Gastrocnemius medialis (tissue), 4 donors: ENCODE results near the gene LRRC4.

Source experiments
- POLR2A ChIP-seq, 2 donors: fragments of 450-650 bp; IDR thresholded peaks; one replicate each; pipeline ENCODE4 v1.6.1; 2017; ENCODE audit warnings: antibody characterized with exemption in 2 of 2, mild to moderate bottlenecking in 2 of 2, moderate library complexity in 2 of 2
- TF ChIP-seq, protein P1 (sequence below), 5 experiments: fragments of 450-650 bp in 3 of 5; fragments of 200-600 bp in 2 of 5; sonication (generic) in 2 of 5; IDR thresholded peaks in 4 of 5; conservative IDR thresholded peaks in 1 of 5; 1 replicate in 4 of 5; 2 replicates in 1 of 5; pipeline ENCODE4 v1.5.1; 2016 to 2019; ENCODE audit warnings: antibody characterized with exemption in 5 of 5, mild to moderate bottlenecking in 3 of 5, moderate library complexity in 3 of 5

DNA sequence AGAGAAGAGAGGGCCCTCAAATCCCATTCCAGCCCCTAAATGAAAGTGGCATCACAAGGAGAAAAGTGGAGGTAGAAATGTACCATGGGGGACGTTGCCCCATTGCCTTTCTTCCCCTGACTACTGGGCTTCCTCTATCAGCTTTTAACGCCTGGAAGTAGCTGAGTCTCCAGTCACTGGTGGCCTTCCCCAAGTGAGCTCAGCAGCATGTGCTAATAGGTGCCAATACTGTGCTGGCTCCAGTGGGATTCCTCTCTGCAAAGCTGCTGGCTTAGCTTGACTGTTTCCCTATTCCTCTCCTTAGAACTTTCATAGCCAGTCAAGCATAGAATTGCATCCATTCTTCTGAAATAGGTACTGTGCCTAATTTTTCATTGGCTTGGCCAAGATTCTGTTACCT lies 32.6 kb downstream of the LRRC4 start:
- TF ChIP-seq, protein P1, sequence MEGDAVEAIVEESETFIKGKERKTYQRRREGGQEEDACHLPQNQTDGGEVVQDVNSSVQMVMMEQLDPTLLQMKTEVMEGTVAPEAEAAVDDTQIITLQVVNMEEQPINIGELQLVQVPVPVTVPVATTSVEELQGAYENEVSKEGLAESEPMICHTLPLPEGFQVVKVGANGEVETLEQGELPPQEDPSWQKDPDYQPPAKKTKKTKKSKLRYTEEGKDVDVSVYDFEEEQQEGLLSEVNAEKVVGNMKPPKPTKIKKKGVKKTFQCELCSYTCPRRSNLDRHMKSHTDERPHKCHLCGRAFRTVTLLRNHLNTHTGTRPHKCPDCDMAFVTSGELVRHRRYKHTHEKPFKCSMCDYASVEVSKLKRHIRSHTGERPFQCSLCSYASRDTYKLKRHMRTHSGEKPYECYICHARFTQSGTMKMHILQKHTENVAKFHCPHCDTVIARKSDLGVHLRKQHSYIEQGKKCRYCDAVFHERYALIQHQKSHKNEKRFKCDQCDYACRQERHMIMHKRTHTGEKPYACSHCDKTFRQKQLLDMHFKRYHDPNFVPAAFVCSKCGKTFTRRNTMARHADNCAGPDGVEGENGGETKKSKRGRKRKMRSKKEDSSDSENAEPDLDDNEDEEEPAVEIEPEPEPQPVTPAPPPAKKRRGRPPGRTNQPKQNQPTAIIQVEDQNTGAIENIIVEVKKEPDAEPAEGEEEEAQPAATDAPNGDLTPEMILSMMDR (IDR thresholded peaks at IDR 0.05 in 4 of 5, conservative IDR thresholded peaks at IDR 0.05 in 1 of 5), result no peak
- TF ChIP-seq POLR2A (IDR thresholded peaks at IDR 0.05), result no peak
